Measurements from ENCODE around the gene NTM.

NTM gene

DNA sequence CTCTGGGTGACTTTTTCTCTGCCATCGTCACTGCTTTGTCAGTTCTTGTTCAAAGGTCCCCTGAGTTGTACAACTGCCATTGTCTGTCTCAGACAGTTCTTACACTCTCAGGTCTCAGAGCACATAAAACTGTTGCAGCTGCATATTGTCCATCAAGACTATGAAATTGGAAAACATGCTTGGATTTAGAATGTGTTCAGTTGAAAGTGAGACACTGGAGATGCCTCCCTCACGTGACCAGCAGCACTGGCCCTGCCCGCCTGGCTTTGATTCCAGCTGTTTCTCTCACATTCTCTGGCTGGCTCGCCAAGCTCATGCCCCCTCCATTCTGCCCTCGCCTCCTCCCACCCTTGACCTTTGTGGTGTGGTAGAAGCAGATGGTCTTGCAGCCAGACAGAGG is 244.2 kb downstream of the NTM start:
- DNase-seq: no peak

DNA sequence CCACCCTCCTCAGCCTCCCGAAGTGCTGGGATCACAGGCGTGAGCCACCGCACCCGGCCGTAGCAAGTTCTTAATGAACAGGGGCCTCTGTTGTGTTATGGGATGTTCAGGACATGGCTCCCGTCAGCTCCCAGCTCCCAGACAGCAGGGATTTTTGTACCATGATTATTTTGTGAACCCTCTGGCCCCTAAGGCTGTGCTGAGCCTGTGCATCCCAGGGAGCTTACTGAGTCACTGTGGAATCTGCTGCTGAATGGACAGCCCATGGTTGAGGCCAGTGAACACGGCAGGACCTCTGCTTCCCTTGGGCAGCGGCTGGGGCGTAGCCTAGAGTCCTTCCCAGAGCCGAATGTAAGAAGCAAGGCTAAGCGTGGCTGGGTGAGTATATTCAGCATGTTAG is 245.2 kb downstream of the NTM start:
- no peak for DNase-seq

DNA sequence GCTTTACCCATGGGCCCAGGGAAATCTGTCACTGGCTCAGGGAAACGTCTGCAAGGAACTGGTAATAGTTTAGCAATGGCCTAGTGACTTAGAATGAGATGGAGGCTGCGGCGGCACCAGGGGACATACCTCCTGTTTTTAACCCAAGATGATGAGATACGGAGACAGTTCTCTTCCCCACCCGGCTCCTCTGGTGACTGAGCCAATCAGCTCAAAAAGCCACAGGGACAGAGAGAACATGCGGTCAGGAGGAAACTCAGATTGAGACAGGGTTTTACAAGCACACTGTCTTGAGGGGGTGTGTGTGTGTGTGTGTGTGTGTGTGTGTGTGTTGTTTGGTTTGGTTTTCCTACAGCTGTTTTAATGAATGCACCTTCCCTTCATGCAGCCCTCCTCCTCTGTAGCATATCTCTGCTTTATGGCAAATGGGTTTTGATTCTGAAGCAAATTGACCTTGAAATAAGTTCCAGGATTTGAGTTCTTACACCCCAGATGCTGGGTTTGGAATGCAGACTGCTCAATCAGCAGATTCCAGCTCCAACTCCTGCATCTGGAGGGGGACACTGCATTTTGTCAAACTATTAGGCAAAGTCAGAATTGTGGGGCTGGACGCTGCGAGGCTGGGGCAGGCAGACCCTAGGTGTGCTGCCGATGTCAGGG is 246.2 kb downstream of the NTM start:
- DNase-seq: no peak

DNA sequence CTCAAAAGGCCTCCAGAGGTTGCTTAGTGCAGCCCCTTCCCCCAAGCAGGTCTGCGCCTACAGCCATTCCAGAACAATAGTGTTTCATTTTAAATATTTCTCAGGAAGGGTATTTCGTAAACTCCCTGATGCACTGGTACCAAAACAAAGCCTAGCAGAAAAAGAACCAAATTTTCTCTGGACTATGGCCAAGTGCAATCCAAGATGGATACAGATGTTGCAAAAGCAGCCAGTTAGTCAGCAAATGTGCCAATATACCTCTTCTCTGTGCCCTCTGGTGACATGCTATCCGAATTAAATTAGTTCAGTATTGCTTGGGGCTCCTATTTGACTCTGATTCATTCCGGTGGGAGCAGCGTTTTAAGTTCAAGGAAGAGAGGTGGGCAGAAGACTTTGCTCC is 247.8 kb downstream of the NTM start:
- no peak for DNase-seq

DNA sequence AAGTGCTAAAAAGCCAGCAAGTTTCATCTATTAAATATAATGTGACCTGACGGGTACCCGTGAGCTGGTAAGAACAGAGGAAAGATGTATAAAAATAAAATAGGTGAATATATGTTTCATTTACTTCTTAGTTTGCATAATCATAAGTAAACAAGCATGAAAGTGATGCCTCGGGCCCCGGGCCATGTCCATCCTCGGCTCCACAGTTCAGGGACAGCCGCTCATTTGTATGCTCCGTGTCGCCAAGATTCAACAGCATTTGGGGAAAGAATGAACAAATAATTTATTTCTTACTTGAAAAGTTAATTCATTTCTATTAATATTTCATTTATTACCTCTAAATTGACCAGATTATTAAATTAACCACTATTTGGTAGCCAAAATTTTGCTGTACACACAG is 251.8 kb downstream of the NTM start:
- DNase-seq: no peak

DNA sequence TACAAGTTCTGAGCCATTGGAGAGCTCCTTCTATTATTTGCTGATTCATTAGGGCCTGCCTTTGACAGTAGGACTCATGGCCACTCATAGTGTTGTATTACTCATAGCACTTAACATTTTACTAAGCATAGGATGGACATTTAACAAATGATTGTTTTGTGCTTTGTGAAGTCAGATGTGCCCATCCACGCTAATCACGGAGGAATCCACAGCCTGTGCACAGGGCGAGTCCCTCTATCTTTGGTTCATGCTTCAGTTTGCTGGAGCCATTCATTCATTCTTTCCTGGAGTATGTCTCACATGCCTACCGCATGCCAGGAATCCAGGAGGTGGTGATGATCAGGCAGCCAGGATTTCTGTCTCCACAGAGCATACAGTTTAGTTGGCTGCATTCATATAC is 254.1 kb downstream of the NTM start:
- no peak for DNase-seq

DNA sequence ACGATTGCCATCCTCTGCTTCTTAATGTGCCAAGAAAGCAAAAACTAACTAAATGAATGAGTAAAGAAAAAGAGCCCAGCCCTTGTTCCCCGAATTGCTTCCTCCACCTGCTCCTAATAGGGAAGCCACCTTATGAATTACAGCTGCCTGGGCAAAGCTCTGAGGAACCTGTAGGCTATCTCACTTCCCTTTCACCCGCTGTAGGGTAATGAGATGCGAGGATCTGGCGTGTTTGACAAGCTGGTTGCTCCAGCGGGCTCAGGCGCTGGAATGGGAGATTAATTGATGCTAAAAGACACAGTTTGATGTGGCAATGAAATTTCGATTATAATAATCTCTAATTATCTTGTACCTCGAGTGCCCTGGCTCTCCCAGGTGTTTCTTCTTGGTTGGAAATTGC is 256.4 kb downstream of the NTM start:
- no peak for DNase-seq

DNA sequence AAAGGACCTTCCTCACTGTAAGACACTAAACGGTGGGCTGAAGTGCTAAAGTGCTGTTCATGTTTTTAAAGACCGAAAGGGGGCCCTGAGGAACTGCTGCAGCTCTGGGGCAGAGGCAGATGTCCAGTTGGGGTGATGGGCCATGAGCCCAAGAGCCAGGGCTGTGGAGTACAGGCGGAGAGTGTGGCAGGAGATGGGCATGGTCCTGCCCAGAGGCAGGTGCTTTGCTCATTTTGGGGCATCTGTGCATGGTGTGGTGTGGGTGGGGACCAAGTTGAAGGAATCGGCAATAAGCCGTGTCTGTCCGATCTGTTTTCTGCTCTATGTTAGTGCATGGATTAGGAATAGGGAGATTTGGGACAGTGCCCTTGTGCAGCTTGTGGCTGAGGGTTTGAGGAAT is 258.3 kb downstream of the NTM start:
- DNase-seq: no peak

DNA sequence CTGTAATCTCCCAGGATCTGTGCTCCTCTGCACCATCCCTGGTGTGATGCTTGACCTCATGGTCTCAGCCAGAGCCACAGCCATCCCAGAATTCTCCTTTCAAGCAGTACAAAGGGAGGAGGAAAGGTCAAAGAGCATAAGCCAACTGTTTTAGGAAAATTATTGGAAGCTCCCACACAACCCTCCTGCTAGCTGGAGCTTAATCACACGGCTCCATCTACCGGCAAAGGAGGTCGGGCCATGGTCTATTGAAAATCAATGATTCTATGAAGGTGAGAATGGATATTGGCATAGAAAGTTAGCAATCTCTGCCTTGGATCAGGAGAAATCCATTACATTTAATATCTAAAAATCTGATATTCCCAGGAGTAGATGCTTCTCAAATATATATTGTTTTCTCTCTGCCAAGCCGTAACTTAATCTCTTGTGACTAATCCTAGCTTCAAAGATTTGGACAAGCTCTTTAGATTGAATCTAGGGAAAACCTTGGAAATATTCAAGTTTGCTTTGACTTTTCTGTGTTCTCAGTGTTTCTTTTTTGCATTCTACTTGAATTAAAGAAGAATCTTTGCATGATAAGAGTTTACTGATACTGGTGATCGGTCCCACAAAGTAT is 259.6 kb downstream of the NTM start:
- no peak for DNase-seq

DNA sequence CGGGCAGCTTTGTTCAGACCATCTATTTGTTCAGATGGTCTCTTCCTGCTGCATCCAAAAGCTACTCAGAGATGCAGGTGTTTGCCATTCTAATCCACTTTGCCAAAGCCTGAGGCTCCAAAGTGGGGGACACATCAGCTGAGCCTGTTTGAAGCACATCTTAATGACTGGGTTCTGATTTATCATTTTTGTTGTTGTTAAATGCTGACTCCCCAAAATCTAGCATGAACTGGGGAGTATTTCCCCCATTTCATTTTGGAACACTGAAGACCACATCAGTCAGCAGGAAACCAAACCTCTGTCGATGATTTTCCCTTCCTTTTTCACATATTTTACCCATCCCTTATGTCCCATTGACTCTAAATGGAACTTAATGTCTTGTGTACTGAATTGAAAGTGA is 262.6 kb downstream of the NTM start:
- DNase-seq: no peak

DNA sequence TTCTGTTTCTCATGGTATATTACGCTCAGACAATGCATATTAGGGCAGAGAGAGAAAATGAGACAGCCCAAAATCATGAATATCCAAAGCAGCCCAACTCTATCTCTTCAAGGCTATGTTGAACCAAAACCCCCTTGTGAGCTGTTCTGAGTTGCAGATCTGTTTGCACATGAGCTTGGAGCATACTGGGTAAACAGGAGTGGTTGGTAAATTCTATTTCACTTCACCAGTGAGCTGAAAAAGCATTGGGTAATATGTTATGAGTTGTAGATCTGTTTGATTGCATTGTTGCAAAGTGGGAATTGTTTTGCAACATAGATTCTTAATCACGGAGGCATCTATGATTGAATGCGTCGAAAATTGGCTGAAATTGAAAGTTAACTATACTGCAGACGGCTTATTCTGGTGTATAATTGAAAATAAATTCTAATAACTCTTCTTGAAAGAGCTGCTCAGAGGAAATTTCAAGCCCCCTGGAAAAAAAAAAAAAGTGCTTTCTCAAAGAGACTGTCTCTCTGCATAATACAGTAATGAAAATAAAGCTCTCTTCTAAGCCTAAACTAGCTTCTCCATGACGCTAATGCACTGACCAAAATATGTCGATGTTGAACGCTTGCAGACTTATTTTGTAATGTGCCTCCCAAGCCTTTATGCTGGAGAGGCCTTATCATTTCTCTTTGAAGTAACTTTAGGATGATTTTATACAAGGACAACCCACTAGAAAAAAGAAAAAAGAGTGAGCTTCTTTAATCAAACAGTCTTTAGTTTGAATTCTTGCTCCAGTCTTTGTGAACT is 263.7 kb downstream of the NTM start:
- no peak for DNase-seq

DNA sequence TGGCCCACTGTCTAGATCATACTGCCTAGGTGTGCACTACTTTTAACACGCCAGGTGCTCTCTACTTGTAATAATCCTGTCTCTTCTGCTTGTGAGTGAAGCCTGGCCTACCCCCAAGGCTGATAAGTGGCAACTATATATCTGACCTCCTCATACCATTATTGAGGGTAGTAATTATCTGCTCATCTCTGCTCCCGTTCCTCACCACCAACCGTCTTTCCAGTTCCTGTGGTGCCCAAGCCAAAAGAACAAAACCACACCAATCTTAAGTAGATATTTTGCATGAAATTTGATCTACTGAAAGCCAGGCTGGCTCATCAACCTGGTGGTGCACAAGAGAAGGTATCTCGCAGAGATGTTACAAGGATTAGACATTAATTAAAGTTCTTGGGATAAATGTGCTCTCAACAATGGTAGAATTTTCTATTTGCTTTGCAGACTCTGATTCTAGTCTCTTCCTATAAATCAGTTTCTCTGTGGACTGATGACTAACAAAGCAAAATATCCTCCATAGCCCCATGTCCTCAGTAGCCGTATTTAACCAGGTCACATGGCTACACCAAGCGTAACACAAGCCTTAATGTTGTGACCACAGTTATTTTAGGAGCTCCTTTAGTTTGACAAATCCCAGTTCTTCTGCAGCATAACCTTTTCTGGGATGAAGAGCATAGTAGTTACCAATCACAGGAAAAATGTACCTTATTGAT is 267.2 kb downstream of the NTM start:
- no peak for DNase-seq

DNA sequence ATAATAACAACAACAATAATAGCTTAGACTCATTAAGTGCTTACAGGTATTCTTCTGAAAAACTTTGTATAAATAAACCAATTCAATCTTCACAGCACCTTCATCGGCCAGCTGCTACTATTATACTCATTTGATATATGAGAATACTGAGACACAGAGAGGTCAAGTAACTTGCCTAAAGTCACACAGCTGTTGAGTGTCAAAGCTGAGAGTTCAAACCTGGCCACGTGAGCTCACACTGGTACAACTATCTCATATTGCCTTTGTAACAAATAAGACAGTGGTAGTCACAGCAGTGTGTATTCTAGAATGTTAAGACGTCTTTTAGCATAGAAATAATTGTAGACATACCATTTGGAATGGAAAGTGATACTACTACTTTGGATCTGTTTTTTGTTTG is 268.5 kb downstream of the NTM start:
- DNase-seq: no peak

DNA sequence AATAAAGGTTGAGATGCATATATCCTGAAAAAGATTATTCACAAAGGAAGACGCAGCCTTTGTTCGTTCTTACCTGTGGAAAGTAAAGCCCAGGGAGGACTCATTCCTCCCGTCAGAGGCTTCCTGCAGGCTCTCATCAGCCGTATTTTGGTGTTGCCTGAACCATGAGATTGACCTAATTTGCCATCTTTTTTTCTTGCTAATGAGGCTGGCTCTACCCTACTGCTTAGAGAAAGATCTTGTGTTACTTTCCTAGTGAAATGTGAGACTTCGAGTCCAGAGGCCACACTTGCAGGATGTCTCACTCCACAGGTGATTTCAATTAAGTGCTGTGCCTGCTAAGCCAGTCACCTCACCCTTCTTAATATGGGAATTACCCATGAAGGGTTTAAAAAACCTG is 269.9 kb downstream of the NTM start:
- no peak for DNase-seq

DNA sequence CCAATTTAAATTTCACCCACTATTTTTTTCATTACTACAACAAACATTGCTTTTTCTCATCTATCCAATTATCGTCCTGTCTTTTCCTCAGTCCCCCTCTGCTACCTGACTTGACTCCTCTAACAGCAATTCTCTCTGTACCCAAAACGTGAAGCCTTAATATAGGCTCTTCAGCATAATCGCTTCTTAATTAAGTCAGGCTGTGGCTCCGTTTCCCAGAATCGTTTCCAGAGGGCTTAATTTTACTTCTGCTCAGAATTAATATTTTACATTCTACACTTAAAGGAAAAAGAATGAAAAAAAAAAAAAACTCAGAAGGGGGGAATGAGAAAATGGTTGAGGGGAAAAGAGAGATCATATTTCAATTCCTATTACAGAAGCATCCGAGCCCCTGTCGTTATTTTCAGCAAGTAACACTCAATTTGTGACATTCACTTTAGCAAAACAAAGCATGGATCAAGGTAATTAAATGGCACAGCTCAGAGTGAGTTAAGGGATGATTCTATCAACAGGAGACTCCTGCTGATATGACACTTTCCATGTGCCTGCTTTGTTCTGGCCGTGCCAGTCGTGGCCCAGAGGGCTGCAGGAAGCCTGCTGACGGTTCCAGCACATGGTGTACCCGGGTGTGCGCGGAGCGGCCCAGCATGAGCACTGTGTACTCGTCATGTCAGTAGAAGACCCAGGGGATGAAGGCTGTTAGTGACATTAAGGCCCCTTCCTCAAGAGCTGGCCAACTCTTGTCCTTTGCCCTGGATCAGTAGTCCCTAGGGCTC is 272.5 kb downstream of the NTM start:
- DNase-seq: no peak

DNA sequence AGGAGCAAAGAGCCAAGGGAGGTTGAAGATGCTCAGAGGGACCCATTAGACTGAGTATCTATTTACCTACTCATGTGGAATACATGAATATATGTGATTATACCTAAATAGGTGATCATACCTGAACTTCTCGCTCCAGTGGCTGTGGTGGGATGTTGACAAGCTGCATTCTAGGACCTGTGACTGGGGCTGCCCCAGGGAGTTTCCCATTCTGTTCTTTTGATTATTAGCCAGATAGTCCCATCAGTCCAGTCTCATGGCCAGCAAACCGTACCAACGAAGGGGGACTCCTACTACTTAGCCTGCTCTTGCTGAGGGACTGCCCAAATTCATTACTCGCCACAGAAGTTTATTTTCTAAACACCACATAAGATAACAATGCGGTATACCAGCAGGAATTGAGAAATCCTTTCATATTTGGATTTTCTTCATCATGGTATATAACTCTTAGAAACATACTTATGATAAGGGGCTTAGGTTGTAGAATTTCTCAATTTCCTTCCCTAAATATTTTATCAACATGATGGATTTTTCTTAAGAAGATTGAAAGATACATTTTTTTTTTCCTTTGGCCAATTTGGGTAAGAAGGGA is 273.9 kb downstream of the NTM start:
- DNase-seq: no peak

DNA sequence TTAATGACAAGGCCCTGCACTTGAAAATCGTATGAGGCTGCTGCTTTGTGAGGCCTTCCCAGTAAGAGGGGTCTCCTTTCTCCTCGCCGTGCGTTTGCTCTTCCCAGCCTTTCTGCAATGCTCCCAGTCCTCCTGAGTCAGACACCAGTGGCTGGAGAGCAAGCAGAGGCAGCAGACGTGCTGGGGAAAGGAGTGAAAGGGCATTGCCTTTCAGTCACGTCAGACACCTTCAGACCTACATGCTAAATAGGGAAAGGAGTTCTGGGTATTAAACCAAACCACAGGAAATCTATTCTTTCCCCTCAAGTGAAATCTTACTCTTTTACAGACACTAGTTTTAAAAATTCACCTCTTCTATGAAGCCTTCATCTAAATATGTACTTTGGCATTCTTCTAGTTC is 274.8 kb downstream of the NTM start:
- no peak for DNase-seq

DNA sequence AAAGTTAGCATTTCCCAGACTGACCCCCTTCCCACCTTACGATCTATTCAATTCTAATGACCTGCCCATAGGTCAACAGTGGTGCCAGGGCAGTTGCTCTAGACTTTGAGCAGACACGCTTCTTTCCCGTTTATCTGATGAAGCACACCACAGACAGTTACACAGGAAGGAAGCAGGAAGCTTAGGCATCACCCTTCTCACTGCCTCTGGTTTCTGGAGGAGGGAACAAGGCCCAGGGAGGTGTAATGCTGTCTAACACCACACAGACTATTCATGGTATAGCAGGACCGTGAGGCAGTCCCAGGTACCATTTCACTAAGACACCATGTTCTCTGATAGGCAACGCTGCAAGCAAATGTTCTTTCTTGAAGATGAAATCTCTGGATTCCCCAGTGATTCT is 279.4 kb downstream of the NTM start:
- DNase-seq: no peak

DNA sequence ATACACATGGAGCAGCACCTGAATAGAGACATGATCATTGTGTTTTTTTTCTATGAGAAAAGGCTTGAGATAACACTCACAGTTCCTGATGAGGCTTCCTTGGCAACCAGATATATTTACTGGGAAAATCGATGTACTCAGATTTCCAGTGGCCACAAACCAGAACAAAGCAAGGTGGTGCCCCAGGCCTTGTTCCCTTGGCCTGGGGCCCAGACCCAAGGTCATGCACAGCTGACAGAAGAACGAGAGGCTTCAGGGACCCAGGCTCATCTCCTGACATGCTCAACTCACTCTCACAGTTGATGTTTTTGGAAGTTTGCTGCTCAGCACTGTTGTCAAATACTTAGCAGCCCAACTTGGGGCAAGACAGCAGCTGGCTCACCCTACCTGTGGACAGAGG is 281.8 kb downstream of the NTM start:
- no peak for DNase-seq

DNA sequence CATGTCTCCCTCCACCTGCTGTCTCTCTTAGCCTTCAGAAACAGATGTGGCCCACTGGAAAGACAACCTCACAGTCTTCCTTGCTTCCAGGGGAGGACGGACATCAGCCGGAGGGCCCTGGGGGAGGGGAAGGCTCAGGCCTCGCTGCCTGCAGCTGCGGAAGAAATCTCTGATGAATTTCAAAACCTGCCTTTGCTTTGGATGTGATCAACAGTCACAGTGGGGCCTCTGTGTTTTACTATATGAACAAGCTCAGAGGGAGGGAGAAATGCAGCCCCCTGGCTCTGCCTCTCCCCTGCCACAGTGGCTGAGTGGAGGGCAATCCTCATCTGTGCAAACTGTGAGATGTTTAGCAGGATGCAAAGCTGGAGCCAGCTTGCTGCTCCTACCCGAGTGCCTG is 282.8 kb downstream of the NTM start:
- DNase-seq: no peak

DNA sequence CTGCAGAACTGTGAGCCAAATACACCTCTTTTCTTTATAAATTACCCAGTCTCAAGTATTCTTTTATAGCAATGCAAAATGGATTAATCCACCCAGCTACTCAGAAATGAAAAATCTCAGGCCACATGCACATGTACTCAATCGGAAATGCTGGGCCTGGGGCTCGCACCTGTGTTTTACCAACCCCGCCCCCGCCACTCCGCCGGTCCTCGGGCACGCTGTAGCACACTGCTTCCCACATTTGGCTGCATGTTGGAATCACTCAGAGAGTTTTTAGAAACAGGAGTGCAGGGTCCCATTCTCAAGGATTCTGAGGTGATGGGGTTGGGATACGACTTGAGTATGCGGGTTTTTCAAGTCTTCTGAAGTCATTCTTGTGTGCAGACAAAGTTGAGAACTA is 284.4 kb downstream of the NTM start:
- DNase-seq: no peak

DNA sequence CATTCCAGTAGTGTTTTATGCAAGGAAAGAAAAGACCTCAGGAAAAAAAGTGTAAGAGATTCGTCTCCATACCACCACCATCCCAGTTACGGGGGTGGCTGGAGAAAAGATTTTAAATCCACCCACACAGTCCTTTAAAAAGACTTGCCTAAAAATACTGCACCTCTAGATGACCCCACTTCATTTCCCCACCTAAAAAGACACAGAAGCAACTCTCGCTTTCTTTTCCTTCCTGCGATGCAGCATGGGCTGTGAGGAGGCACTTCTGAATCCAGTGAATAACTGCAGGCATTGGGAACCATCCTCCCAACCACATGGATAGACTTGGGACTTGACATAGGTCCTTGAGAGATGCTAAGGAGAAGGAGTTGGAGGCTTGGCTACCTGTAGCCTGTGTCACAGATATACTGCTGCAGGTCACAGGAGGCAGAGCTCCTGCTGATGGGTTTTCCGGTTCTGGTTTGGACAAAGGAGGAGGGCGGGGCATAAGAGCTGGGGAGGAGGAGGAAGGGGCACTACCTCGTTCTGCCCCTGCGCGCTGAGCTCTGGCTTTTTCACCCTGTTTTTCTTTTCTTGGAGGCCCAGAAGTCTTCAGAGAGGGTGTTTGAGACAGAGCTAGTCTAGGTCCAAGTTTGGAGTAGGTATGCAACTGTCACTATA is 285.9 kb downstream of the NTM start:
- DNase-seq: no peak

All from activated CD8-positive, alpha-beta memory T cell treated with anti-CD3 and anti-CD28 coated beads, Interleukin-2, amount 50 U/mL, for 48 hours (primary cell).